ENCODE measurements around the gene ROBO1. TPM values are rescaled to one million over a fixed set of nuclear protein-coding genes. Genes with fewer than 3 reads are reported as not detected.

ROBO1 gene
- total and polyA plus RNA-seq, 2 donors from 2014 or later: 2.1 to 22.1 TPM

- intact Hi-C loops (cut with DNase I): no loop called here
- no peak for FAIRE-seq
Observed at GRCh38 chr3:79751703-79752102, 16.1 kb downstream of the ROBO1 start.

GRCh38 chr3:79737530-79737929 lies 30.3 kb downstream of the ROBO1 start:
- no peak overlapping the region for H3K9ac ChIP-seq (ENCODE audit: low read length in 3 of 3)
- FAIRE-seq: no peak
- no peaks in the 10 kb centered on the region for H3K36me3 ChIP-seq (ENCODE audit: control insufficient read depth in 2 of 3, insufficient read depth in 3 of 3, low read length in 3 of 3)
- H3K27ac ChIP-seq (ENCODE audit: low read depth in 2 of 2, low read length in 2 of 2): no peak overlapping the region
- no peak for DNase-seq
- no peaks in the 10 kb centered on the region for H3K27me3 ChIP-seq (ENCODE audit: control insufficient read depth, insufficient read depth, low read length)
- no peak overlapping the region for H3K4me3 ChIP-seq (ENCODE audit: low read length in 3 of 3)
- no peak for TF ChIP-seq CTCF (IDR thresholded peaks at IDR 0.05; ENCODE audit: borderline replicate concordance, extremely low read depth, insufficient read depth)
- intact Hi-C loops (cut with DNase I): no loop called here
- H3K9me3 ChIP-seq (ENCODE audit: control insufficient read depth in 2 of 3, insufficient read depth in 1 of 3, low read length in 3 of 3): peaks cover 0 to 4% (median 2%) of the 10 kb centered on the region in 3 donors
- H3K4me1 ChIP-seq (ENCODE audit: control insufficient read depth in 2 of 3, insufficient read depth in 2 of 3, low read depth in 1 of 3, low read length in 3 of 3): no peaks in the 10 kb centered on the region

More at GRCh38 chr3:79751703-79752102, 16.1 kb downstream of the ROBO1 start:
- Histone ChIP-seq H3K9me3 (ENCODE audit: control insufficient read depth in 2 of 3, insufficient read depth in 1 of 3, low read length in 3 of 3) (no peaks in the 10 kb centered on the region), H3K4me3 (ENCODE audit: low read length in 3 of 3) (no peak overlapping the region), H3K27me3 (ENCODE audit: control insufficient read depth, insufficient read depth, low read length) (no peaks in the 10 kb centered on the region), H3K27ac (ENCODE audit: low read depth in 2 of 2, low read length in 2 of 2) (no peak overlapping the region), H3K9ac (ENCODE audit: low read length in 3 of 3) (no peak overlapping the region), H3K4me1 (ENCODE audit: control insufficient read depth in 2 of 3, insufficient read depth in 2 of 3, low read depth in 1 of 3, low read length in 3 of 3) (no peaks in the 10 kb centered on the region), H3K36me3 (ENCODE audit: control insufficient read depth in 2 of 3, insufficient read depth in 3 of 3, low read length in 3 of 3) (no peaks in the 10 kb centered on the region)
- no peak for TF ChIP-seq CTCF (IDR thresholded peaks at IDR 0.05; ENCODE audit: borderline replicate concordance, extremely low read depth, insufficient read depth)
- DNase-seq: no peak

- Histone ChIP-seq H3K27ac (ENCODE audit: low read depth in 2 of 2, low read length in 2 of 2) (no peak overlapping the region), H3K27me3 (ENCODE audit: control insufficient read depth, insufficient read depth, low read length) (no peaks in the 10 kb centered on the region), H3K9me3 (ENCODE audit: control insufficient read depth in 2 of 3, insufficient read depth in 1 of 3, low read length in 3 of 3) (no peaks in the 10 kb centered on the region), H3K4me1 (ENCODE audit: control insufficient read depth in 2 of 3, insufficient read depth in 2 of 3, low read depth in 1 of 3, low read length in 3 of 3) (no peaks in the 10 kb centered on the region), H3K9ac (ENCODE audit: low read length in 3 of 3) (no peak overlapping the region), H3K36me3 (ENCODE audit: control insufficient read depth in 2 of 3, insufficient read depth in 3 of 3, low read length in 3 of 3) (no peaks in the 10 kb centered on the region), H3K4me3 (ENCODE audit: low read length in 3 of 3) (no peak overlapping the region)
- intact Hi-C loops (cut with DNase I): no loop called here
- no peak for TF ChIP-seq CTCF (IDR thresholded peaks at IDR 0.05; ENCODE audit: borderline replicate concordance, extremely low read depth, insufficient read depth)
- FAIRE-seq (no peak), DNase-seq (peak in 4 of 5 donors; percentile 11 to 55 (median 33))
Observed at GRCh38 chr3:79729096-79729495, 38.7 kb downstream of the ROBO1 start.

- H3K4me3 ChIP-seq (ENCODE audit: low read length in 3 of 3): no peak overlapping the region
- no peaks in the 10 kb centered on the region for H3K4me1 ChIP-seq (ENCODE audit: control insufficient read depth in 2 of 3, insufficient read depth in 2 of 3, low read depth in 1 of 3, low read length in 3 of 3)
- intact Hi-C loops (cut with DNase I): no loop called here
- no peaks in the 10 kb centered on the region for H3K9me3 ChIP-seq (ENCODE audit: control insufficient read depth in 2 of 3, insufficient read depth in 1 of 3, low read length in 3 of 3)
- H3K36me3 ChIP-seq (ENCODE audit: control insufficient read depth in 2 of 3, insufficient read depth in 3 of 3, low read length in 3 of 3): no peaks in the 10 kb centered on the region
- no peak for DNase-seq
- no peak overlapping the region for H3K27ac ChIP-seq (ENCODE audit: low read depth in 2 of 2, low read length in 2 of 2)
- TF ChIP-seq CTCF (IDR thresholded peaks at IDR 0.05; ENCODE audit: borderline replicate concordance, extremely low read depth, insufficient read depth): no peak
- H3K9ac ChIP-seq (ENCODE audit: low read length in 3 of 3): no peak overlapping the region
- H3K27me3 ChIP-seq (ENCODE audit: control insufficient read depth, insufficient read depth, low read length): no peaks in the 10 kb centered on the region
- no peak for FAIRE-seq
Observed at GRCh38 chr3:79726786-79727185, 41.0 kb downstream of the ROBO1 start.

Data from kidney (tissue), 14 donors.